C1 segment of cervical spinal cord (tissue), 14 donors: ENCODE data around the gene AGAP3.

ENCODE experiments used
- DNase-seq, 14 donors: peaks; one replicate each; lab custom pipeline; 2025; lab: John Stamatoyannopoulos, UW

The AGAP3 gene

DNA sequence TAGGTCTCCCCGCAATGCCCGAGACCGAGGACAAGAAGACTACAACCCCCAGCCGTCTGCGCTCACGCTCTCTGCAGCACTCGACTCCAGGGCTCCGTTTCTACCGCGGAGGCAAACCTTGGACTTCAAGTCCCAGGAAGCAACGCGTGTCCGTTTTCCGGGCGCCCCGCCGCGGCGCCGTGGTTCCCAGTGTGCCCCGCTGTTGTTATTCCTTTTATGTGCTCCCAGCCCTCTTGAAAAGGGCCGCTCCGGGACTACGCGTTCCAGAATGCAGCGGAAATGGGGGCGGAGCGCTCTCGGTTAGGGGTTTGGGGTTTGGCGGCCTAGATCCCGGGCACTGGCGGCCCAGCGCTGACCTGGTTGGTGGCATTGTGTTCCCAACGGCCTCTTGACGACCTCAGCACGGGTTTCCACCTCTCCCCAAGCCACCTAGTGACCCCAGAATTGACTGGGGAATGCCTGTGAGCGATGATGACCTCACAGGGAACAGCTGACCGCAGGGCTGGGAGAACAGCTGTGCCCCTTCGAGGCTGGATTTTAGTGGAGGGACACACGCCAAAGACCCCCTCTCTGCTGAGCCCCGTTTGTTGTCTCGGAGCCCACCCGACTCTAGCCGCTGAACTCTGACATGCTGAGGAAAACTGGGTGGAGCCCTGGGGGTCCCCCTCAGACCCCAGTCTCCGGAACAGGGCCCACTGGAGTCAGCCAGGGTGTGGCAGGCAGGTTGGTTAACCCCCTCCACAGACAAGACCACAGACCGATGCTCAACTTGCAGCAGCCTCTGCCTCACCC lies 28.1 kb upstream of the AGAP3 start:
- peak; percentile 91 to 100 (median 98) for DNase-seq

DNA sequence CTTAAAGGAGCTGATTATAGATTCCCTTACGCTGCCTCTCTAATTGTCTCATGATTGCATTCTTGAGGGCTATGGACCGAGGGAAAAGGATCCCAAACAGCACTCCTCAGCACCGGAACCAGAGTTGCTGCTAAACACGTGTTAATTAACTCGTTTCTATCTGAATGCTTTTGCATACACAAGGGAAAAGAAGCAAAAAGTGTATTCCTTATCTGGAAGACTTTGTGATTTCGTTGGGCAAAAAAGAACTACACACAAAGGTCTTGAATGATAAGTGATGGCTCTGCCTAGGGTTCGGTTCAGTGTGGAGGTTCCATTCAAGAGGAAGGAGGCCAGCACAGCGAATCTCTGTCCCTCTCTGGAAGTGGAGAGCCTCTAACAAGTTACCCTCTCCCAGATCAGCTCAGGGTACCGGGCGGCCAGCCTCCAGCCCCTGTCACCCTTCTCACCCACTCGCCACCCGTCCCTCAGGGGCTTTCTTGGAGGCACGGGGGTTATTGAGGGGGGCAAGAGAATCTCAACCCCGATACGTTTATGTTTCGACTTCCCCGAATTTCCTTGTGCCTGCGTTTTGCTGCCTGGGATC lies 27.4 kb upstream of the AGAP3 start:
- DNase-seq = peak in 3 of 14 donors; percentile 52 to 84 (median 55)

DNA sequence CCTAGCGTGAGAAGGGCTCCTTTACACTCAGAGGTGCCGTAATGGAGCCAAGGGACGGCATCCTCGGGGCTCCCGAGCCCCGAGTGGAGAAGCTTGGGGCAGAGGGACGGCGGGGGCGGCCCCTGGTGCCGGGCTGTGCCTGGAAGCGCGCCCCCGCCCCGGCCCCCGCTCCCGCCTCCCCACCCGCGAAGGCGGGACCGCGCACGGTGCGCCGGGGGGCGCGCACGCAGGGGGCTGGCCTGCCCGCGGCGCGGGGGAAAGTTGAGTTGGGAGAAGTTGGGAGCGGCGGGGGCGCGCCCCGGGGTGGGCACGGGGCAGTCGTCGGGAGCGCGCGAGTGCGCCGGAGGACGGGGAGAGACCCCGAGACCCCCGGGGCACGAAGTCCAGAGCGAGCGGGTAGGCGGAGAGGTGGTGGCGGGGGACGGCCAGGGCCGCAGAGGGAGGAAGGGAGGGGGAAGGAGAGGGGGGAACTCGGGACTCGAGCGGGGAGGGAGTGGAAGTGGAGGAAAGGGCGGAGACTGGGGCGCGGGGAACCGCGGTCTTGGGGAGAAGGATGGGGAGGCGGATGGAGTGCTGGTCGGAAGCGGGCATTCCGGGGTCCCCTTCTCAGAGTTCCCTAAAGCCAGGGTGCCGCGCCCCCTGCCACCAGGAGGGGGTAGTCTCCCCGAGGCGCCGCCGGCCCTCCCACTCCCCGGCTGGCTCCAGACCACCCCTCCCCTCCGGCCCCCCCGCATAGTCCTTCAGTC lies 26.7 kb upstream of the AGAP3 start, which contains the start of gene SLC4A2:
TSS of gene SLC4A2 (plus strand) at position 223 of the 746 bp plus-strand sequence. CDS start 2,399 bp downstream, outside the sequence.
- DNase-seq = peak; percentile 13 to 95 (median 85)

DNA sequence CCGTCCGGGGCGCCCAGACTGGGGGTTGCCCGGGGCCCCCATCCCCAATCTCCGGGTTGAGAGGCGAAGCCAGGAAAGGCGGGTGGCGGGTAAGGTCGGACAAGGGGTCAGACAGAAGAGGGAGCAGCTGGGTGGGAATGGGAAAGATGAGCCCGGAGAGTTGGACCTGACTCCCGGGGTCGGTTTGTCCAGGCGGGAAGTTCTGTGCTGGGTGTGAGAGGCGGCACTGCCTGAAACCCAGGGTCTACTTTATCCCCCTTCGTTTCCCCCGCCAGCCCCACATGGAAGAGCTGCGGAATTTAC lies 26.2 kb upstream of the AGAP3 start:
- no peak for DNase-seq

DNA sequence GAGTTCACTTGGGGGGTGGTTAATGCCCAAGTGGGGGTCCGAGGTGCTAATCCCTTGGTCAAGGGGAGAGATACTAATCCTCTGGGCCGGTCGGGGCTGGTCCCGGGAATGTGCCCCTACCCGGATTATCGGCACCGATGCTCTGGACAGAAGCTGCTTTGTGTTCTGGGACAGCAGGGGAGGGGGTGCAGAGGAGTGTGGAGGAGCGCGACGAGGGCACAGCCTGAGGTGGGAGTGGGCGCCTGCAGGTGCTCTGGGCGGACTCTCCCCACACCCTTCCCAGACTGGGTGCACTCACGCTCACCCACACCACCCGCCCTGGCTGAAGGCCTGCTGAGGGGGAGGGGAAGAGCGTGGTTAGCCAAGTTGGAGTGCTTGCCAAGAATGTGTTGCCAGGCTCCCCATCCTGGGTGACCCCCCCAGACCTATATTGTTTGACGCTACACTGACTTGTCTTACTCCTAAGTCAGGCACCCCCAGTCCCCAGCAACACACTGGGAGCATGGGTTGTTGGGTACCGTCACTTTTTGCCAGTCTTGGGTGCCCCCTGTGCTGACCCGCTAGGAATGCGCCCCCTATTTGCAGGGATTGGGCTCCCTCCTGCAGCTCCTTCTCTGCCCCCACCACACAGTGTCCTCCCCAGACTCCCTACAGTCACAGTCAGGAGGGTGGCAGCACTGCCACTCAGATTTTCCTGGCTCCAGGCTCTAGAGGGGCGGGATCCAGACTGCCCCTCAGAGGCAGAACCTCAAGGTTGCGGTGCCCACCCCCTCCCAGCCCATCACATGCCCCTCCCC lies 25.7 kb upstream of the AGAP3 start:
- DNase-seq = peak in 9 of 14 donors; percentile 6 to 63 (median 49)

DNA sequence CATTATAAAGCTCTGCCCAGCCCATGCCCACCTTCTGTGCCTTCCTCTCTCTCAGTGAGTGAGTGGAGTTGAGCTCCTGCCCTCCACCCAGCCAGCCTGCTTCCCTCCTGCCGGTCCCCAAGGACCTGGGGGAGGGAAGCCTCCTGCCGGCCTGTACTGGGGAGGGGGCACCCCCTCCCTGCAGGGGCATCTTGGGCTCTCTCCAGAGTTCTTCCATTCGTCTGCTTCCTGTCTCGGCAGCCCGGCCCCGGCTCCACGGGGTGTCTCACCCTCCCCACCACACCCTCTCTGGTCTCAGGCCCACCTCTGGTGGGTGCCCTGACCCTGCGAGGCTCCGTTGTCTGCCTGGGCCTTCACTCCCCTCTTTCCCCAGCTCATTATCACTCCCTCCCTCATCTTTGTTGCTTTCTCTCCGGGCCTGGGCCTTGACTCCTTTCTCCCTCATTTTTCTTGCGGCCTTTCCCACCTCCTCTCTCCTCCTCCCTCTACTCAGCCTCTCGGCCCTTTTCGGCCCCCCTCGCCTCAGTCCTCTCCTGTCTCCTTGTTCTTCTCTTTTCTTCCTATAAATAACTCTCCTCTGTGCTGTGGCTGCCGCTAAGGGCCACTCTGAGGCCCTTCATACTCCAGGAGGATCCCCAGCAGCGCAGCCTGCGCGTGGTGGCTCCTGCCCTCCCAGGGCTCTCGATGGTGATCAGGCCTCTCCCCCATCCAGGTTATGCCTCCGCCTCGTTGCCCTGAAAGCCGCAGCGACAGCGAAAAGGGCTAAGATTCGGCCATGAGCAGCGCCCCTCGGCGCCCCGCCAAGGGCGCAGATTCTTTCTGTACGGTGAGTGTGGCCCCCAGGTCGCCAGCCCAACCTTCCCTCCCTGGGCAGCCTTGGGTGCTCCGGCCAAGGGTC lies 24.8 kb upstream of the AGAP3 start:
- DNase-seq = no peak

DNA sequence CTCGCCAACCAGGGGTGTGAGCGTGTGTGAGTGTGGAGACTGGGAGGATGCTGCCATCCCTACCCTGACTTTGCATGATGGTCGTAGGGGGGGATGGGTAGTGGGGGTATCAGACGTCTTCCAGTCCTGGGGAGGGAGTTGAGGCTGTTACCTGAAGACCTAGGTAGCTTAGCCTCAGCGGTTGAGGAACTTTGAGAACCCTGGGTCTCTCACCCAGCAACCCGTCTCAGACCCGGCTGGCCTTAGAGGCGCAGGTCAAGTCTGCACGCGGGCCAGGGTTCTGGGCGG lies 24.2 kb upstream of the AGAP3 start:
- DNase-seq = no peak

DNA sequence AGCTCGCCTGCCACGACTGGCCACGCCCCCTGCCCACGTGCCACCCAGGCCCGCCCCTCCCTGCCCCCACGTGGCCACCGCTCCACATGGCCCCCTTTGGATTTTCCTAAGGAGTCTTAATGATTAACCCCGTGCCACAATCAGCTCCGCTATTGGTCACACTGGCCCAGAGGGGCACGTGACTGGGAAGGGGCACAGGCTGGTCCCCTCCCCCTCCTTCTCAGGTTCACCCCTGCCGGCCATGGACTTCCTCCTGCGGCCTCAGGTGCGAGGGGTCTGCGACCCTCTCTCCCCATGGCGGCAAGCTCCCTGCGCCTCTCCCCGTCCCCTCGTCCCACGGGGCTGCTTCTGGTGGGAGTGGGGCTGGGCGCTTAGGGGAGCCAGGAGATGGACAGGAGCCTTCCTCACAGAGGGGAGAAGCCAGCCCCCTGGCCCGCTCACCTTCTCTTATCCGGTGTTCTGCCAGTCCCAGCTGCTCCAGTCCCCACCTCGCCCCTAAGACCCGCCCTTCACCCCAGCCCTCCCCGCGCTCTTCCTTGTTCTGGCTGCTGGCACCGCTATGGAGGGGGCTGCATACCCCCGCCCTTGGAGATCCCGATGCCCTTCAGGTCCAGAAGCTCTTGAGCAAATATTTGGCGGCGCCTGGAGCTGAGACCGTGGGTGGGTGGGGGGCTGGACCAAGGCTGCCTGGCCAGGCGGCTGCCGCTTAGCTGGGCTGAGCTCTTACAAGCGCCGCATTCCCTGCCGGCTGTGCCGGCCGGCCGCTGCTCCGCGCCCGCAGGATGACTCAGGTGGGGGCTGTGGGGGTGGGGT lies 23.7 kb upstream of the AGAP3 start:
- no peak for DNase-seq

DNA sequence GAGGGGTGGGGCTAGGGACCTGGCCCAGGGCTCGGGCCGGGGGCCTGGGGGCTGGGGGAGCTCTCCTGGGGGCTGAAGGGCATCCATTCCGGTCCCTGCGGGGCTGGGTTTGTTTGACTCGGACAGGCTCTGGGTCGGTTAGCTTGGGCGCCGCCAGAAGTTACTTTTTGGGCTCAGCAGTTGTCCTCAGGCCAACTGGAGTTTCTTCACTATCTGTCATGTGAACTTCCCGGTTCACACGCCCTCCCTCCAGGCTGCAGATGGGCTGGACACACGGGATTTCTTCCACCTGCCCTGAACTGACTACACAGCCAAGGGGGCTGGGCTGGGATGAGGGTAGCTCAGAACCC lies 23.1 kb upstream of the AGAP3 start:
- no peak for DNase-seq

DNA sequence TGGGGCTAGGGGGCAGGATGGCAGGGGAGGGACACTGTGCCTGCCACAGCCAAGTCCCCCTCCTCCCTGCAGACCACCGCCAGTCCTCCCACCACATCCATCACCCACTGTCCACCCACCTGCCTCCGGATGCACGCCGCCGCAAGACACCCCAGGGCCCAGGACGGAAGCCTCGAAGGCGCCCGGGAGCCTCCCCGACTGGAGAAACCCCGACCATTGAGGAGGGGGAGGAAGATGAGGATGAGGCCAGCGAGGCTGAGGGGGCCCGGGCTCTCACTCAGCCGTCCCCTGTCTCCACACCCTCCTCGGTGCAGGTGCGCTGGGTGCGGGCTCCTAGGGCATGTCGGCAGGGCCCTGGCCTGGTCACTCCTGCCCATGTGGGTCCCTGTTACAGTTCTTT lies 21.8 kb upstream of the AGAP3 start:
- DNase-seq = no peak

DNA sequence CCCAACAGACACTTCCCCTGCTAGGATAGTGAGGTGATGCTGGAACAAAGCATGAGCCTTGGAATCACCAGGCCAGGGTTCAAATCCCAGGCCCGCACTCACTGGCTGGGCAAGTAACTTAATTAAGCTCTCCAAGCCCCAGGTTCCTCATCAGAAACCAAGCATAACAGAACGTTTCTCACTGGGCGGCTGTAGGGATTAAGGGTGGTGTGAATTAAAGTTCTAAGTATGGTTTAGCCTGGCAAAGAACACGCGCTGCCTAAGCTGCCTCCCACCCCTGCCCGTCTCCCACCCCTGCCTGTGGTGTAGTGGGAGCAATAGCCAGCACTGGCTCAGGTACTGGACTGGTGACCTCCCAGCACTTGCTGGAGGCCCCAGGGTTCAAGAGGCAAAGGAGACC lies 21.3 kb upstream of the AGAP3 start:
- no peak for DNase-seq

DNA sequence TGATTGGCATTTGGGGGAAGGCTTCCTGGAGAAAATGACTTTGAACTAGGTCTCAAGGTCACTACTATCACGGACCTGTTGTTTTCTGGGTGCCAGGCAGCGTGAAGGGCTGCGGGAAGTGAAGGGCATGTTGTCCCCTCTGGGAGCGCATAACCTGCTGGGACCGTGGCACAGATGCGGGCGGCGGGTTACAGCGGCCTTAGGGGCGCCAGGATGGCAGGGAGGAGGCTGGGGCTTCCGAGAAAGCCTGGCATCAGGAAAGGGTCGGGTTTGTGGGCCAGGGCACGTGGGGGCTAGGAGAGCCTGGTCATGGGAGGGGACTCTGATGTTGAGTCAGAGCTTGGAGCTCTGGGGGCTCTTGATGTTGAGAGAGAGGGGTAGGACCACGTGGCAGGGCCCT lies 20.8 kb upstream of the AGAP3 start:
- no peak for DNase-seq

DNA sequence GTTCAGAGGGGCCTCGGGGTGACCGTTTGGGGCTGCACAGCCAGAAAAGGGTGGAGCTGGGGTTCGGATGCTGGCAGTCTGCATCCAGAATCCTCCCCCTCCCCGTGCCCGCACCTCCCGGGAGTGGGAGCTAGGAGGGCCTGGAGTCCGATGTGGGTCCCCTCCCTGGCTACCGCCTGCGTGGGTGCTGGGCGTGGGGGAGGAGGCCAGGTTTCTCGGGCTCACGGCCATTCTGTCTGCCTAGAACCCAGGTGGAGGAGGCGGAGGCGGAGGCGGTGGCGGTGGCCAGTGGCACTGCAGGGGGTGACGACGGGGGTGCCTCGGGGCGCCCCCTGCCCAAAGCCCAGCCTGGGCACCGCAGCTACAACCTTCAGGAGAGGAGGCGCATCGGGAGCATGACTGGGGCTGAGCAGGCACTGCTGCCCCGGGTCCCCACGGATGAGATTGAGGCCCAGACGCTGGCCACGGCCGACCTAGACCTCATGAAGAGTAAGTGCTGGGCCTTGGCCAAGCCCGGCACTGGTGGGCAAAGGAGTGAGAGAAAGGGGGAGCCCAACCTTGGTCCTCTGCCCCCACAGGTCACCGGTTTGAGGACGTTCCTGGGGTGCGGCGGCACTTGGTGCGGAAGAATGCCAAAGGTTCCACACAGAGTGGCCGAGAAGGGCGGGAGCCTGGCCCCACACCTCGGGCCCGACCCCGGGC lies 19.9 kb upstream of the AGAP3 start:
- DNase-seq = no peak

DNA sequence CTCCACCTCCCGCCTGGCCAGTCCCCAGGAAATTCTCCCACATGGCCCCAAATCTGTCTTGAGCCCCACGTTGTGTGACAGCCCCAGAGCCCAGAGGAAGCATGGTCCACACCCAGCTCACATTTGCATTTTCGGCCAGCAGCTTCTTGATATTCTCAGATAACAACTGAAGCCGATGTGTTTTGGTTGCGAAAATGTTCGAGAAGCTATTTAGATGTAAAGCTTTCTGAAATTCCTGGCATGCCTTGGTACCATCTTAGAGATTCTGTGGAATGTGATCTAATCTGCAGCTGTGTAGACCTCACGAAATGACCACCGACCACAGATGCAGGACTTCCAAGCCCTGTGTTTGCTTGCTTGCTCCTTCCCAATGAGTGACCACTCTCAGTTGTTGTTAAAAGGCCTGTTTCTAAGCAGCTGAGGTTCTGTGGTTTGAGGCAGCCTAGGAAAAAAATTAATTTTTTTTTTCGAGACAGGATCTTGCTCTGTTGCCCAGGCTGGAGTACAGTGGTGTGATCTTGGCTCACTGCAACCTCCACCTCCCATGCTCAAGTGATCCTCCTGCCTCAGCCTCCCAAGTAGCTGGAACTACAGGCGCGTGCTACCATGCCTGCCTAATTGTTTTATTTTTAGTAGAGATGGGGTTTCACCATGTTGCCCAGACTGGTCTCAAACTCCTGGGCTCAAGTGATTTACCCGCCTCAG lies 18.1 kb upstream of the AGAP3 start:
- DNase-seq = no peak

DNA sequence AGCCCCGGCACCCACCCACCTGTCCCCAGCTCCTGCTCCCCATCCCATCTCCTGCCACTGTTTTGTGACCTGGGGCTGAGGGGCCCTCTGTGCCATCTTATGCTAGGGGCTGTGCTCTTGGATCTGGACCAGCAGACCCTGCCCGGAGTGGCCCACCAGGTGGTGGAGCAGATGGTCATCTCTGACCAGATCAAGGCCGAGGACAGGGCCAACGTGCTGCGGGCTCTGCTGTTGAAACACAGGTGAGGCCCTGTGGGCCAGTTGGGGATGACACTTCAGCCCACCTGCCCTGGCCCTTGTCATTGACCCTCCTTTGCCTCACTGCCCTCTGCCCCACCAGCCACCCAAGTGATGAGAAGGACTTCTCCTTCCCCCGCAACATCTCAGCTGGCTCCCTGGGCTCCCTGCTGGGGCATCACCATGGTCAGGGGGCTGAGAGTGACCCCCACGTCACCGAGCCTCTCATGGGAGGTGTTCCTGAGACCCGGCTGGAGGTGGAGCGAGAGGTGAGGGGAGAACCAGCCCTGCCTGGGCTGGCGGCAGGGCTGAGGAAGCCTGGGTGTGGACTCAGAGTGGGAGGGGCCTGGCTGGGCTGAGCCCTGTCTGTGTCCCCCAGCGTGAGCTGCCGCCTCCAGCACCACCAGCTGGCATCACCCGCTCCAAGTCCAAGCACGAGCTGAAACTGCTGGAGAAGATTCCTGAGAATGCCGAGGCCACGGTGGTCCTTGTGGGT lies 16.3 kb upstream of the AGAP3 start:
- DNase-seq = no peak

DNA sequence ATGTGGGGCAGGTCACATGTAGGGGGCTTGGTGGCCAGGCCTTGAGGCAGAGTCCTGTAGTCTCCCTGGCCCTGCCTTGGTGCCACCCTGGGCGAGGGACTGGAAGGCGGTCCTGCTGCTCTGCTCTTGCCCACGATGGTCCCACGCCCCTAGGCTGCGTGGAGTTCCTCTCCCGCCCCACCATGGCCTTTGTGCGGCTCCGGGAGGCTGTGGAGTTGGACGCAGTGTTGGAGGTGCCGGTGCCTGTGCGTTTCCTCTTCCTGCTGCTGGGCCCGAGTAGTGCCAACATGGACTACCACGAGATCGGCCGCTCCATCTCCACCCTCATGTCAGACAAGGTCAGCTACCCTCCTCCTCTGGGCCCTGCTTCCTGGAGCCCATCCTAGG lies 15.7 kb upstream of the AGAP3 start:
- DNase-seq = no peak

DNA sequence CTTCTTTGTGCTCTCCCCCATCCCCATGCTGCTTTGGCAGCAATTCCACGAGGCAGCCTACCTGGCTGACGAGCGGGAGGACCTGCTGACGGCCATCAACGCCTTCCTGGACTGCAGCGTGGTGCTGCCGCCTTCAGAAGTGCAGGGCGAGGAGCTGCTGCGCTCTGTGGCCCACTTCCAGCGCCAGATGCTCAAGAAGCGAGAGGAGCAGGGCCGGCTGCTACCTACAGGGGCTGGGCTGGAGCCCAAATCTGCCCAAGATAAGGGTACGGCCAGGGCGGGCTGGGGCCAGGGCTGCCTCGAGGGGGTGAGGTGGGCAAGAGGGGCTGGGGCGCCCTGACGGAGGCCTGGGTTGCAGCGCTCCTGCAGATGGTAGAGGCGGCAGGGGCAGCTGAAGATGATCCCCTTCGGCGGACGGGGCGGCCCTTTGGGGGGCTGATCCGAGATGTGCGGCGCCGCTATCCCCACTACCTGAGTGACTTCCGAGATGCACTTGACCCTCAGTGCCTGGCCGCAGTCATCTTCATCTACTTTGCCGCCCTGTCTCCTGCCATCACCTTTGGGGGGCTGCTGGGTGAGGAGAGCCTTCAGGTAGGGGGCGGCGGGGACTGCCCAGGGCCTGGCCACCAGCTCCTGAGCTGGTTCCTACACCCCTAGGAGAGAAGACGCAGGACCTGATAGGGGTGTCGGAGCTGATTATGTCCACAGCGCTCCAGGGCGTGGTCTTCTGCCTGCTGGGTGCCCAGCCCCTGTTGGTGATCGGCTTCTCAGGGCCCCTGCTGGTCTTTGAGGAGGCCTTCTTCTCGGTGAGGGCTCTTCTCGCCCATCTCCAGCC lies 15.0 kb upstream of the AGAP3 start:
- no peak for DNase-seq

DNA sequence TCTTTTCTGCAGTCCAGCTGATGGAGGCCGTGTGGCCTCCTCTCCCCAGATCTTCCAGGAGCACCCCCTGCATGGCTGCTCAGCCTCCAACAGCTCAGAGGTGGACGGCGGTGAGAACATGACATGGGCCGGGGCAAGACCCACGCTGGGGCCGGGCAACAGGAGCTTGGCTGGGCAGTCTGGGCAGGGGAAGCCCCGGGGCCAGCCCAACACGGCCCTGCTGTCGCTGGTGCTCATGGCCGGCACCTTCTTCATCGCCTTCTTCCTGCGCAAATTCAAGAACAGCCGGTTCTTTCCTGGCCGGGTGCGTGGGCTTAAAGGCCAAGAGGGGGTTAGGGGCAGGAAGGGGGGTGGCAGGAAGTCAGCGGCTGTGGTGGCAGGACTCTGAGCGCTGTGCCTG lies 12.3 kb upstream of the AGAP3 start:
- DNase-seq = no peak
